HepG2 (cell line): ENCODE data around the gene HDHD3. TPM values are rescaled to one million over a fixed set of nuclear protein-coding genes. Genes with fewer than 3 reads are reported as not detected.
A peak's percentile ranks its signal among the peaks of the same experiment; 100 is the strongest.

Source experiments
- BRD4 ChIP-seq: sonication (generic); formaldehyde crosslinking; IDR thresholded peaks from 2 replicates; pipeline ENCODE4 v1.4.0; 2020; ENCODE audit warnings: missing genetic modification reagents
- DR1 ChIP-seq: sonication (generic); formaldehyde crosslinking; IDR thresholded peaks from 2 replicates; pipeline ENCODE4 v1.8.0; 2021; ENCODE audit warnings: mild to moderate bottlenecking, missing genetic modification reagents, inconsistent platforms
- KMT2B ChIP-seq: IDR thresholded peaks from 2 replicates; pipeline ENCODE4 v1.6.1; 2016; ENCODE audit warnings: missing genetic modification reagents, missing compliant biosample characterization
- NFE2L2 ChIP-seq: fragments of 150-350 bp; IDR thresholded peaks from 2 replicates; pipeline ENCODE4 v1.6.1; 2014; ENCODE audit warnings: low read length
- NONO ChIP-seq, 2 experiments: fragments of 450-650 bp in 1 of 2; sonication (generic) in 1 of 2; formaldehyde crosslinking in 1 of 2; IDR thresholded peaks in 1 of 2; conservative IDR thresholded peaks in 1 of 2; 2 replicates each; pipeline versions ENCODE4 v1.6.1 to v1.8.0; 2017 to 2022; ENCODE audit warnings: mild to moderate bottlenecking in 1 of 2, missing genetic modification reagents in 1 of 2, moderate library complexity in 1 of 2
- TCF7 ChIP-seq: sonication (generic); IDR thresholded peaks from 2 replicates; pipeline ENCODE4 v1.6.1; 2016; ENCODE audit warnings: antibody characterized with exemption, low read depth
- ZNF329 ChIP-seq: sonication (generic); formaldehyde crosslinking; IDR thresholded peaks from 2 replicates; pipeline ENCODE4 v1.9.0; 2021; ENCODE audit warnings: low read depth, mild to moderate bottlenecking, missing genetic modification reagents
- ZNF333 ChIP-seq: sonication (generic); formaldehyde crosslinking; IDR thresholded peaks from 2 replicates; pipeline ENCODE4 v1.4.0; 2020; ENCODE audit warnings: mild to moderate bottlenecking, missing genetic modification reagents, borderline replicate concordance
- ZNF605 ChIP-seq: sonication (generic); formaldehyde crosslinking; IDR thresholded peaks from 2 replicates; pipeline ENCODE4 v1.8.0; 2022; ENCODE audit warnings: mild to moderate bottlenecking, missing genetic modification reagents
- polyA plus RNA-seq, 8 experiments: library from polyadenylated mRNA; depleted of rRNA in 3 of 8; stranded (reverse) in 7 of 8; unstranded in 1 of 8; fragments of >200 nt; fragmentation: Illumina TruSeq in 4 of 8; extraction: Trizol in 4 of 8; gene quantifications; 2 replicates each; pipeline versions ENCODE4 v1.2.1 to v1.2.3, GENCODE V29; 2011 to 2016; ENCODE audit warnings: low read depth in 4 of 8, missing spikeins in 1 of 8, mixed read lengths in 1 of 8; ENCODE audit not compliant: insufficient read depth in 1 of 8
- total RNA-seq, 5 experiments: library from RNA; depleted of rRNA; stranded (reverse); fragments of >200 nt; fragmentation: Illumina TruSeq; extraction: Trizol; gene quantifications; 2 replicates each; pipeline ENCODE4 v1.2.3, GENCODE V29; 2016; ENCODE audit warnings: low read depth in 1 of 5
- TF ChIP-seq, protein P1 (sequence below): sonication (generic); formaldehyde crosslinking; IDR thresholded peaks from 2 replicates; pipeline ENCODE4 v1.4.0; 2020; ENCODE audit warnings: missing genetic modification reagents
- TF ChIP-seq, protein P2 (sequence below): sonication (generic); formaldehyde crosslinking; IDR thresholded peaks from 2 replicates; pipeline ENCODE4 v1.5.0; 2020; ENCODE audit warnings: missing genetic modification reagents
- TF ChIP-seq, protein P3 (sequence below): IDR thresholded peaks from 2 replicates; pipeline ENCODE4 v1.6.1; 2018; ENCODE audit warnings: missing genetic modification reagents
- TF ChIP-seq, protein P4 (sequence below): sonication (generic); formaldehyde crosslinking; IDR thresholded peaks from 2 replicates; pipeline ENCODE4 v1.4.0; 2020; ENCODE audit warnings: low read depth, mild to moderate bottlenecking, missing genetic modification reagents
- TF ChIP-seq, protein P5 (sequence below), 2 experiments: sonication (generic) in 1 of 2; formaldehyde crosslinking in 1 of 2; IDR thresholded peaks; 2 replicates each; pipeline versions ENCODE4 v1.6.1 to v1.9.0; 2014 to 2022; ENCODE audit warnings: antibody characterized with exemption in 1 of 2, borderline replicate concordance in 1 of 2, inconsistent platforms in 1 of 2, low read depth in 1 of 2, missing genetic modification reagents in 1 of 2
- TF ChIP-seq, protein P6 (sequence below): sonication (generic); formaldehyde crosslinking; IDR thresholded peaks from 2 replicates; pipeline ENCODE4 v1.5.1; 2020; ENCODE audit warnings: missing genetic modification reagents, mild to moderate bottlenecking, borderline replicate concordance

Gene HDHD3
- total and polyA plus RNA-seq, 2 of the 13 experiments (the other 11 are each of a cell fraction or from before 2014, with no cell fraction given) = 23.1 to 38.5 TPM

DNA sequence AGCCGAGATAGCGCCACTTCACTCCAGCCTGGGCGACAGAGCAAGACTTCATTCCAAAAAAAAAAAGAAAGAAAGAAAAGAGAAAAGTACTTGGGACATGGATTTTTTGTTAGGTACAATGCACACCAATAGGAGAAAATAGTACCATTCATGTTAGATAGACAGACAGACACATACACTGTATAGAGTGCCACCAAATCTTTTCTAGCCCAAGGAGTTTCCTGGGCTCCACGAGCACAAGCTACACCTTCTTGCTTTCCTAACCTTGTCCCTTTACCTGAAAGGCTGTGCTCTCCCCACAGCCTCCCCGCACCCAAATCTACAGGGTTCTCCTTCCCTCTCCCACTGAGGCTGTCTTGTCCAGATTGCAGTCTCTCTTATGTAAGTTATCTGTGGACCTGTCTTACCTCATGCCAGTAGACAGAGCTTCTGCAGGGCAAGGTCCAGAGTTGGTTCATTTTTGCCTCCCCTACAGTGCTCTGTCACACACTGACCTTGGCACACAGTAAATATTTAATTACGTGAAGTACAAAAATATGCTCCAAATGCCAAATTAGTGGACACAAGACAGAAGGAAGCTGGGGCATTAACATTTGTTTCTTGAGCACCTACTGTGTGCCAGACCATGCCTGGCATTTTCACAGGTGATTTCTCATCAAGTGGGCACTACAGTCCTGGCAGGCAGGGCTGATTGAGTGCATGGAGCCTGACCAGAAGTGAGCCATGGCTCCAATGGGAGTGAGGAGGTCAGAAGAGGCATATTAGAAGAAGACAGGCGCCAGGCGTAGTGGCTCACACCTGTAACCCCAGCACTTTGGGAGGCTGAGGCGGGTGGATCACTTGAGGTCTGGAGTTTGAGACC lies 18.4 kb upstream of the HDHD3 start (continued):
- TF ChIP-seq, protein P1, sequence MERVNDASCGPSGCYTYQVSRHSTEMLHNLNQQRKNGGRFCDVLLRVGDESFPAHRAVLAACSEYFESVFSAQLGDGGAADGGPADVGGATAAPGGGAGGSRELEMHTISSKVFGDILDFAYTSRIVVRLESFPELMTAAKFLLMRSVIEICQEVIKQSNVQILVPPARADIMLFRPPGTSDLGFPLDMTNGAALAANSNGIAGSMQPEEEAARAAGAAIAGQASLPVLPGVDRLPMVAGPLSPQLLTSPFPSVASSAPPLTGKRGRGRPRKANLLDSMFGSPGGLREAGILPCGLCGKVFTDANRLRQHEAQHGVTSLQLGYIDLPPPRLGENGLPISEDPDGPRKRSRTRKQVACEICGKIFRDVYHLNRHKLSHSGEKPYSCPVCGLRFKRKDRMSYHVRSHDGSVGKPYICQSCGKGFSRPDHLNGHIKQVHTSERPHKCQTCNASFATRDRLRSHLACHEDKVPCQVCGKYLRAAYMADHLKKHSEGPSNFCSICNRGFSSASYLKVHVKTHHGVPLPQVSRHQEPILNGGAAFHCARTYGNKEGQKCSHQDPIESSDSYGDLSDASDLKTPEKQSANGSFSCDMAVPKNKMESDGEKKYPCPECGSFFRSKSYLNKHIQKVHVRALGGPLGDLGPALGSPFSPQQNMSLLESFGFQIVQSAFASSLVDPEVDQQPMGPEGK (CRISPR knock-in tag) = peak; percentile 57
- TF ChIP-seq ZNF333 (CRISPR knock-in tag) (0 out of 2 replicates have a peak, but pooled peaks have one; percentile 39), KMT2B (CRISPR knock-in tag) (no peak), BRD4 (CRISPR knock-in tag) (no peak), ZNF605 (peak; percentile 50; the same call in 1 of the 2 replicates), ZNF329 (no peak), DR1 (CRISPR knock-in tag) (no peak), TCF7 (no peak; the same call in 1 of the 2 replicates), NFE2L2 (no peak), NONO (IDR thresholded peaks at IDR 0.05) (no peak), NONO (CRISPR knock-in tag; conservative IDR thresholded peaks at IDR 0.05) (peak; percentile 72; the same call in 1 of the 2 replicates)
- TF ChIP-seq, protein P2, sequence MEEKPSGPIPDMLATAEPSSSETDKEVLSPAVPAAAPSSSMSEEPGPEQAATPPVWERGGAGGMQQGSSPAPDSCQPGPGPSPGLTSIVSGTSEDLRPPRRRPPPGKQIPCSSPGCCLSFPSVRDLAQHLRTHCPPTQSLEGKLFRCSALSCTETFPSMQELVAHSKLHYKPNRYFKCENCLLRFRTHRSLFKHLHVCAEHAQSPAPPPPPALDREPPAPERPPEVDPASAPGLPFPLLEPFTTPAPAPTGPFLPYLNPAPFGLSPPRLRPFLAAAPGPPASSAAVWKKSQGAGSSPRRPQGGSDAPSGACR (CRISPR knock-in tag) = peak; percentile 29; the same call in 1 of the 2 replicates
- TF ChIP-seq, protein P3, sequence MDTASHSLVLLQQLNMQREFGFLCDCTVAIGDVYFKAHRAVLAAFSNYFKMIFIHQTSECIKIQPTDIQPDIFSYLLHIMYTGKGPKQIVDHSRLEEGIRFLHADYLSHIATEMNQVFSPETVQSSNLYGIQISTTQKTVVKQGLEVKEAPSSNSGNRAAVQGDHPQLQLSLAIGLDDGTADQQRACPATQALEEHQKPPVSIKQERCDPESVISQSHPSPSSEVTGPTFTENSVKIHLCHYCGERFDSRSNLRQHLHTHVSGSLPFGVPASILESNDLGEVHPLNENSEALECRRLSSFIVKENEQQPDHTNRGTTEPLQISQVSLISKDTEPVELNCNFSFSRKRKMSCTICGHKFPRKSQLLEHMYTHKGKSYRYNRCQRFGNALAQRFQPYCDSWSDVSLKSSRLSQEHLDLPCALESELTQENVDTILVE = no peak
- TF ChIP-seq, protein P4, sequence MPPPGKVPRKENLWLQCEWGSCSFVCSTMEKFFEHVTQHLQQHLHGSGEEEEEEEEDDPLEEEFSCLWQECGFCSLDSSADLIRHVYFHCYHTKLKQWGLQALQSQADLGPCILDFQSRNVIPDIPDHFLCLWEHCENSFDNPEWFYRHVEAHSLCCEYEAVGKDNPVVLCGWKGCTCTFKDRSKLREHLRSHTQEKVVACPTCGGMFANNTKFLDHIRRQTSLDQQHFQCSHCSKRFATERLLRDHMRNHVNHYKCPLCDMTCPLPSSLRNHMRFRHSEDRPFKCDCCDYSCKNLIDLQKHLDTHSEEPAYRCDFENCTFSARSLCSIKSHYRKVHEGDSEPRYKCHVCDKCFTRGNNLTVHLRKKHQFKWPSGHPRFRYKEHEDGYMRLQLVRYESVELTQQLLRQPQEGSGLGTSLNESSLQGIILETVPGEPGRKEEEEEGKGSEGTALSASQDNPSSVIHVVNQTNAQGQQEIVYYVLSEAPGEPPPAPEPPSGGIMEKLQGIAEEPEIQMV (CRISPR knock-in tag) = no peak
- TF ChIP-seq, protein P5, sequence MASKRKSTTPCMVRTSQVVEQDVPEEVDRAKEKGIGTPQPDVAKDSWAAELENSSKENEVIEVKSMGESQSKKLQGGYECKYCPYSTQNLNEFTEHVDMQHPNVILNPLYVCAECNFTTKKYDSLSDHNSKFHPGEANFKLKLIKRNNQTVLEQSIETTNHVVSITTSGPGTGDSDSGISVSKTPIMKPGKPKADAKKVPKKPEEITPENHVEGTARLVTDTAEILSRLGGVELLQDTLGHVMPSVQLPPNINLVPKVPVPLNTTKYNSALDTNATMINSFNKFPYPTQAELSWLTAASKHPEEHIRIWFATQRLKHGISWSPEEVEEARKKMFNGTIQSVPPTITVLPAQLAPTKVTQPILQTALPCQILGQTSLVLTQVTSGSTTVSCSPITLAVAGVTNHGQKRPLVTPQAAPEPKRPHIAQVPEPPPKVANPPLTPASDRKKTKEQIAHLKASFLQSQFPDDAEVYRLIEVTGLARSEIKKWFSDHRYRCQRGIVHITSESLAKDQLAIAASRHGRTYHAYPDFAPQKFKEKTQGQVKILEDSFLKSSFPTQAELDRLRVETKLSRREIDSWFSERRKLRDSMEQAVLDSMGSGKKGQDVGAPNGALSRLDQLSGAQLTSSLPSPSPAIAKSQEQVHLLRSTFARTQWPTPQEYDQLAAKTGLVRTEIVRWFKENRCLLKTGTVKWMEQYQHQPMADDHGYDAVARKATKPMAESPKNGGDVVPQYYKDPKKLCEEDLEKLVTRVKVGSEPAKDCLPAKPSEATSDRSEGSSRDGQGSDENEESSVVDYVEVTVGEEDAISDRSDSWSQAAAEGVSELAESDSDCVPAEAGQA (IDR thresholded peaks at IDR 0.05; ENCODE audit: low read depth) = no peak
- TF ChIP-seq, protein P5 (CRISPR knock-in tag; IDR thresholded peaks at IDR 0.05; ENCODE audit: borderline replicate concordance) = no peak
- TF ChIP-seq, protein P6, sequence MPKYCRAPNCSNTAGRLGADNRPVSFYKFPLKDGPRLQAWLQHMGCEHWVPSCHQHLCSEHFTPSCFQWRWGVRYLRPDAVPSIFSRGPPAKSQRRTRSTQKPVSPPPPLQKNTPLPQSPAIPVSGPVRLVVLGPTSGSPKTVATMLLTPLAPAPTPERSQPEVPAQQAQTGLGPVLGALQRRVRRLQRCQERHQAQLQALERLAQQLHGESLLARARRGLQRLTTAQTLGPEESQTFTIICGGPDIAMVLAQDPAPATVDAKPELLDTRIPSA (CRISPR knock-in tag) = no peak
